GM21390 (cell line): ENCODE data around the gene SLC39A13.

ENCODE experiments used
- ATAC-seq: cut with Tn5 transposase; IDR thresholded peaks from one replicate; pipeline ENCODE4 v1.9.1; 2021; ENCODE audit not compliant: unreplicated experiment

The SLC39A13 gene

GRCh38 chr11:47400768-47401279 is 7.6 kb upstream of the SLC39A13 start:
- peak; percentile 68 for ATAC-seq

DNA sequence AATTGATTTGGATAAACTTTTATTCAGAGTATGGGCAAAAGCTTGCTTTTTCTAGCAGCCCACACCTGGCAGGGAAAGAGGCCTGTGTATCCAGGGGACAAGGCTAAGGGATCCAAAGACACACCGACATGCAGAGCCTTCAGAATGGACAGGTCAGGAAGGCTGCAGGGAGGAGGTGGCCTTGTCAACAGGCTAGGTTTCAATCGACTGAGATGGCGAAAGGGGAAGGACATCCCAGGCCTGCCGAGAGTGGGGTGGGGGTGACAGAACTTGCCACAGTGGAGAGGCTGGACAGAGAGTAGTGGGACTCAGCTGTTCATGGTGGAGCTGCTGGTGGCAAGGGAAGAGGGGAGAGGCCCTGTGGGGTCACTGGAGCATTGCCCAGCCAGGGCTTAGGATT is 5.3 kb upstream of the SLC39A13 start:
- no peak for ATAC-seq

- no peak for ATAC-seq
These were observed 4.8 kb upstream of the SLC39A13 start for GRCh38 chr11:47403571-47403970.

DNA sequence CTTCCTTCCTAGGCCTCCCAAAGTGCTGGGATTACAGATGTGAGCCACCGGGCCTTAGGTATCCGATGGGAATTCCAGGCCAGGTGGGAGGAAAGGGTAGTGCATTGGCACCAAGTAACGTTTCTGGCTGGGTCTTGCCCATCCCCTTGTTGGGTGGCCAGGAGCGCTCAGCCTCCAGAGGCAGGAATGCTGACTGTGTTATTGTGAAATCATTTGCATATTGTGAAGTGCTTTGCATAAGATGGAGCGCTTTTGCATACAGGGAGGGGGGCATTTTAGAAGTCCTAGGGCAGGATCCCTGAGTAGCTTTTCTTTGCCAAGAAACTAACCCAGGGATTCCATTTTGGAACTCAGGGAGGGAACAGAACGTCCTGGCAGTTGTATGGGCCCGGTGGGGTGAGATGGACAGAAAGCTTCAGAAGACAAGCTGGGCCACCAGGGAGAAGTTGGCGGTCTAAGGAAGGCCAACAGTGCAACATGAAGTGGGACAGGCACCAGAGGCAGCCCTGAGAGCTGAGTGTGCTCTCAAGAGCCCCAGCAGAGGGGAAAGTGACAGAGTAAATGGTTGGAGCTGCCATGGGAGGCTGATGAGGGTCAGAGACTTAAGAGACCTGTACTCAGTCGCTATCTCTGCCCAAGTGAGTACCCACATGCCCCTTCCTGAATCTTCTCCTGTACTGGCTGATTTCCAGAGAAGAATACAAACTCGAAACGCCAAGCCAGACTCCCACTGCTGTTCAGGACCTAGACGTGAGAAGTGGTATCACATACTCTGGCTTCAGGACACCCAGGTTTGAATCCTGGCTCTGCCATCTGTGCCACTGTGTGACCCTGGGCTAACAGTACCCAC is 1.3 kb upstream of the SLC39A13 start:
- ATAC-seq: no peak

GRCh38 chr11:47408598-47409439 is 429 bp downstream of the SLC39A13 start:
- ATAC-seq: peak; percentile 5

DNA sequence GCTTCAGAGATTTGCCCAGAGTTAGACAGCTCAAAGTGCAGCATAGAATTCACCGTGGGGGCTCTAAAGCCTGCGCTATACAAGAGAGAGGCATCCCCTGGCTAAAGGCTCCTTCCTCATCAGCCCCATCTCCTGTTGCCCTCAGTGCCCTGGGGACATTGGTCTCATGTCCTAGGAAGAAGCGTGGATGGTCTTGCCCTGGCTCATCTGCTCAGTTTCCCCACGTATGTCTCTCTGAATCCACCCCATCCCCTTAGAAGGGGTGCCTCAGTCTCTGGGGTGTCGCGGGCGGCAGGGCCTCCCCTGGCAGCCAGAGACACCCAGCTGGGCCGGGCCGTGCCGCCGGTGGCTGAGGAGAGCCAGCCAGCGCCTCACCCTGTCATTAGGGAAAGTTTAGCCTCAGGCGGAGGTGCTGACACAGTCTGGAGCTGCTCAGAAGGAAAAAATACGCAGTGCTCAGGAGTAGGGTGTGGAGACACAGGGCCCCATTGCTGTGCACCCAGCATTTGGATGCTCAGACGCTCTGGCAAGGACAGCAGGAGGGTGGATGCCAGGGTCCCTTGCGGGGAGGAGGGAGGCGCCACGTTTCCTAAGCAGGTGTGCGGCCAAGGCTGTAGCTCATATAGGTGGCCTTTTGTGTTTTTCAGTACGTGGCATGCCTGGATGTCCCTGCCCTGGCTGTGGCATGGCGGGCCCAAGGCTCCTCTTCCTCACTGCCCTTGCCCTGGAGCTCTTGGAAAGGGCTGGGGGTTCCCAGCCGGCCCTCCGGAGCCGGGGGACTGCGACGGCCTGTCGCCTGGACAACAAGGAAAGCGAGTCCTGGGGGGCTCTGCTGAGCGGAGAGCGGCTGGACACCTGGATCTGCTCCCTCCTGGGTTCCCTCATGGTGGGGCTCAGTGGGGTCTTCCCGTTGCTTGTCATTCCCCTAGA is 1.3 kb downstream of the SLC39A13 start:
- ATAC-seq: no peak

- no peak for ATAC-seq
These were observed 2.2 kb downstream of the SLC39A13 start for GRCh38 chr11:47410370-47411264.

GRCh38 chr11:47411884-47412746 is 3.7 kb downstream of the SLC39A13 start:
- ATAC-seq: no peak

GRCh38 chr11:47413351-47413750 is 5.0 kb downstream of the SLC39A13 start:
- ATAC-seq: no peak

DNA sequence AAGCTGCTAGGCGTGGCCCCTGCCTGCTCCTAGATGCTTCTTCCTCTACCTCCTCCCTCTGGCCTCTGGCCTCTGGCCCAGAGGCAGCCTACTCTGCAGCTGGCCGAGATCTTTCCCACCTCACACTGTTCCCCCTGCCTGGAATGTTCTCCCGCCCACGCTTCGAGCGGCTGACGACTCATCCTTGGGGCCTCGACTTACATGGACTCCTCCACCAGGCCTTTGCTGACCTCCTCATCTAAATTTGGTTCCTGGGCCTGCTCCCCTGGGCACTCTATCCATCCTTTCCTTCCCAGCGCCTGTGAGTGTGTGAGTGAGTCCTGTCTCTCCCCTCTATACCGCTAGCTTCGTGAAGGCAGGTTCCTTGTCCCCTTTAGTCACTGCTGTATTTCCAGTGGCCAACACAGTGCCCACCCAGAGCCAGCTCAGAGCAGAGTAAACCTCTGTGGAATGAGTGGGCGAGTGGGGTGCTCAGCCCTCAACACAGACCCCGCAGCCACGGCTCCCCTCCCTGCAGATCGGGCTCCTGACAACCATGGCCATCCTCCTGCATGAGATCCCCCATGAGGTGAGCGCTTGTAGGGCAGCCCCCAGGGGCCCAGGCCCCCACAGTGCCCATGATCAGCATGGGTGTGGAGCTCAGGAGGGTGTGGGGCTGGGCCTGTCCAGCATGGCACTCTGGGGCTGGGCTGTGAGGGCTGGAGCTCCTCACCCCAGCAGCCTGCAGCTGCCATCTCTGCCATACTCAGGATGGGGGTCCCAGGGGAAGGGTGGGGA is 5.7 kb downstream of the SLC39A13 start:
- ATAC-seq: no peak

DNA sequence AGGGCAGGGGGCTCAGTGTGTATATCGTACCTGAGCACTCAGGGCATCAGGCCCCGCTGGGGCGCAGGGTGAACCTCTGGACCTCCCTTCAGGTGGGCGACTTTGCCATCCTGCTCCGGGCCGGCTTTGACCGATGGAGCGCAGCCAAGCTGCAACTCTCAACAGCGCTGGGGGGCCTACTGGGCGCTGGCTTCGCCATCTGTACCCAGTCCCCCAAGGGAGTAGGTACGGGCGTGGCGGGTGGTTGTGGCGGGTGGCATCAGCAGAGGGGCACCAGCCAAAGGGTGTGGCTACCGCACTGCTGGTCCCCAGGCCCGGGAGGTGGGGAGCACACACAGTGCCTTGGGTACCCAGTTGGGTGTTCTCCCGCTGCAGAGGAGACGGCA is 6.3 kb downstream of the SLC39A13 start:
- ATAC-seq: no peak

- no peak for ATAC-seq
These were observed 6.9 kb downstream of the SLC39A13 start for GRCh38 chr11:47415091-47415854.

DNA sequence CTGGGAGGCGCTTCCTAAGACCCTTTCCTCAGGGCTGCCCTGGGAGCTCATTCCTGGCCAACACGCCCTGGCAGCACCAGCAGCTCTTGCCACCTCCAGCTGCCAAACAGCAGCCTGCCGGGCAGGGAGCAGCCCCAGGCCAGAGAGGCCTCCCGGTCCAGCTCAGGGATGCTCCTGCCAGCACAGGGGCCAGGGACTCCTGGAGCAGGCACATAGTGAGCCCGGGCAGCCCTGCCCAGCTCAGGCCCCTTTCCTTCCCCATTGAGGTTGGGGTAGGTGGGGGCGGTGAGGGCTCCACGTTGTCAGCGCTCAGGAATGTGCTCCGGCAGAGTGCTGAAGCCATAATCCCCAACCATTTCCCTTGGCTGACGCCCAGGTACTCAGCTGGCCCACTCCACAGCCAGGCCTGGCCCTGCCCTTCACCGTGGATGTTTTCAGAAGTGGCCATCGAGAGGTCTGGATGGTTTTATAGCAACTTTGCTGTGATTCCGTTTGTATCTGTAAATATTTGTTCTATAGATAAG is 7.6 kb downstream of the SLC39A13 start:
- no peak for ATAC-seq

DNA sequence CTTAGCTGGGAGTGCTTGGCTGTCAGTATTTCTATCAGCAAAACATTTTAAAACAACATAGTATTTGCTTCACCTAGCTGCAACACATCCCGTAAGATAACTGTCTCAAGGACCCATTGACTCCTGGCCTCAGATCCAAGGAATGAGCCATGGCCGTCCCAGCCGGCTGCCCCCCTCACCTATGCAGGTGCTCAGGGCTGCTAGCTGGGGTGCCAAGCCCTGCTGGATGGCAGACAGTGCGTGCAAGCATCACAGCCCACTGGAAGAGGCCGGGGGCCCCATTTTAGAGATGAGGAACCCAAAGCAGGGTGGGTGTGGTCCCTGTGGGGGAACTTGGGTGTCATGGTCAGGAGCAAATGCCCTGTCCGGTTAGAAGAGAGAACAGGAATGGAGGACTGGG is 9.3 kb downstream of the SLC39A13 start:
- no peak for ATAC-seq

GRCh38 chr11:47418454-47419259 is 10.3 kb downstream of the SLC39A13 start:
- no peak for ATAC-seq

DNA sequence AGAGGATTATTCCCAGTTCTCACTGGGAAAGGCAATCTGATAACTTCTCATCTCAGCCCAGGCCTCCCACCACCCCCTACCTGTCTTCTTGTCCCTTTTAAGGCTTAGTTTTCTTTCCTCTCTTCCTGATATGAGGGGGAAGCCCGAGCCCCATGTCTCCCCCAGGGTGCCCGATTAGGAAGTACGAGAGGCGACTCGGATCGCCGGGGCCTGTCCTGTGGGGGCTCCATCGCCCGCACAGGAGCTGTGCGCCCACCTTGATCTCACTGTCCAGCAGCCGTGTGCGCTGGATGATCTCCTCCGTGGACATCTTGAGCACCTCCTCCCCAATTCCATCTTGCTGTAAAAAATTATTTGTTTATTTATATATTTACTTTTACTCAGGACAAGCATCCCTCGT is 17.2 kb downstream of the SLC39A13 start:
- ATAC-seq: no peak
